Kidney epithelial cell (primary cell): ENCODE data around the gene PEX7. TPM values are rescaled to one million over a fixed set of nuclear protein-coding genes. Genes with fewer than 3 reads are reported as not detected.
"Not testable (repeated sequence)": the region's sequence is repeated elsewhere in the genome, so short reads cannot be mapped to it uniquely, and the experiment has no call there.

ENCODE experiments used
- DNase-seq: peaks from one replicate; pipeline ENCODE4 v3.0.0-alpha.2; 2010; ENCODE audit warnings: low read depth
- H3K27me3 ChIP-seq: 2 replicates; pipeline ENCODE4 v1.6.0; 2011; ENCODE audit warnings: low read length; ENCODE audit not compliant: control insufficient read depth, insufficient read depth
- H3K36me3 ChIP-seq: 2 replicates; pipeline ENCODE4 v1.5.1; 2011; ENCODE audit warnings: low read length; ENCODE audit not compliant: control insufficient read depth, insufficient read depth
- H3K4me3 ChIP-seq: 2 replicates; pipeline ENCODE4 v1.5.1; 2011; ENCODE audit warnings: low read depth, mild to moderate bottlenecking, control low read depth, low read length
- total RNA-seq: library from RNA; depleted of rRNA; stranded (reverse); fragments of >200 nt; gene quantifications from 2 replicates; pipeline ENCODE4 v1.2.3, GENCODE V29; 2015
- TF ChIP-seq, protein P1 (sequence below): IDR thresholded peaks from 2 replicates; pipeline ENCODE4 v1.5.1; 2011; ENCODE audit warnings: mild to moderate bottlenecking, moderate library complexity, low read length, control low read depth, inconsistent platforms; ENCODE audit not compliant: insufficient read depth, poor library complexity, severe bottlenecking

Gene PEX7
- total RNA-seq, 1 donor from 2014 or later = 17.8 TPM

DNA sequence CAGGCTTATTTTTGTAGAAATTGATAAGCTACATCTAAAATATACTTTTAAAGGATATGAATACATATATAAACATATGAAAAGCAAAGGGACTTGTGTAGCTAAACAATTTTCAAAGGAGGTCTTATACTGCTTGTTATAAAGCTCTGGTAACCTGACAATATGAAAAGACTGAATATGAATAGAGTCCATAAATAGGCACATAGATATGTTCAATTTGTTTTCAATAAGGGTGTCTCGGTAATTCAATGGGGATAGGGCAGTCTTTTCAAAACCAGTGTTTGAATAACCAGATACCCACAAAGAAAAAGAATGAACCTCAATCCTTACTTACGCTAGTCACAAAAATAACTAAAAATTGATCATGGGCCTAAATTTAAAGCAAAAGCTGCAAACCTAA is 20.8 kb upstream of the PEX7 start:
- no peak for DNase-seq
- Histone ChIP-seq H3K36me3 (no peaks in the 10 kb centered on the region), H3K4me3 (no peak overlapping the region), H3K27me3 (no peaks in the 10 kb centered on the region)
- TF ChIP-seq, protein P1, sequence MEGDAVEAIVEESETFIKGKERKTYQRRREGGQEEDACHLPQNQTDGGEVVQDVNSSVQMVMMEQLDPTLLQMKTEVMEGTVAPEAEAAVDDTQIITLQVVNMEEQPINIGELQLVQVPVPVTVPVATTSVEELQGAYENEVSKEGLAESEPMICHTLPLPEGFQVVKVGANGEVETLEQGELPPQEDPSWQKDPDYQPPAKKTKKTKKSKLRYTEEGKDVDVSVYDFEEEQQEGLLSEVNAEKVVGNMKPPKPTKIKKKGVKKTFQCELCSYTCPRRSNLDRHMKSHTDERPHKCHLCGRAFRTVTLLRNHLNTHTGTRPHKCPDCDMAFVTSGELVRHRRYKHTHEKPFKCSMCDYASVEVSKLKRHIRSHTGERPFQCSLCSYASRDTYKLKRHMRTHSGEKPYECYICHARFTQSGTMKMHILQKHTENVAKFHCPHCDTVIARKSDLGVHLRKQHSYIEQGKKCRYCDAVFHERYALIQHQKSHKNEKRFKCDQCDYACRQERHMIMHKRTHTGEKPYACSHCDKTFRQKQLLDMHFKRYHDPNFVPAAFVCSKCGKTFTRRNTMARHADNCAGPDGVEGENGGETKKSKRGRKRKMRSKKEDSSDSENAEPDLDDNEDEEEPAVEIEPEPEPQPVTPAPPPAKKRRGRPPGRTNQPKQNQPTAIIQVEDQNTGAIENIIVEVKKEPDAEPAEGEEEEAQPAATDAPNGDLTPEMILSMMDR = no peak

DNA sequence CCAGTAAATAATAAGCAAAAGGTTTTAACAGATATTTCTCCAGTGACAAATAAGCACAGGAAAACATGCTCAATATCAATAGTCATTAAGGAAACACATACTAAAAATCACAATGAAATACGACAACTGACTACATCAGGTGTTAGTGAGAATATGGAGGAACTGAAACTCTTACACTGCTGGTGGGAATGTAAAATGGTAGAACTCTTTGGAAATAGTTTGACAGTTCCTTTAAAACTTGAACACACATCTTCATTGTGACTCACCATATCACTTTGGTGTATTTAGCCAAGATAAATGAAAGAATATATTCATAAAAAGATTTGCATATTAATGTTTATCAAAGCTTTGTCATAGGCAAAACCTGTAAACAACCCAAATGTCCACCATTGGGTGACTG is 18.8 kb upstream of the PEX7 start:
- no peak for DNase-seq
- no peak overlapping the region for H3K4me3 ChIP-seq
- TF ChIP-seq, protein P1 = no peak
- no peaks in the 10 kb centered on the region for H3K36me3 ChIP-seq
- no peaks in the 10 kb centered on the region for H3K27me3 ChIP-seq

DNA sequence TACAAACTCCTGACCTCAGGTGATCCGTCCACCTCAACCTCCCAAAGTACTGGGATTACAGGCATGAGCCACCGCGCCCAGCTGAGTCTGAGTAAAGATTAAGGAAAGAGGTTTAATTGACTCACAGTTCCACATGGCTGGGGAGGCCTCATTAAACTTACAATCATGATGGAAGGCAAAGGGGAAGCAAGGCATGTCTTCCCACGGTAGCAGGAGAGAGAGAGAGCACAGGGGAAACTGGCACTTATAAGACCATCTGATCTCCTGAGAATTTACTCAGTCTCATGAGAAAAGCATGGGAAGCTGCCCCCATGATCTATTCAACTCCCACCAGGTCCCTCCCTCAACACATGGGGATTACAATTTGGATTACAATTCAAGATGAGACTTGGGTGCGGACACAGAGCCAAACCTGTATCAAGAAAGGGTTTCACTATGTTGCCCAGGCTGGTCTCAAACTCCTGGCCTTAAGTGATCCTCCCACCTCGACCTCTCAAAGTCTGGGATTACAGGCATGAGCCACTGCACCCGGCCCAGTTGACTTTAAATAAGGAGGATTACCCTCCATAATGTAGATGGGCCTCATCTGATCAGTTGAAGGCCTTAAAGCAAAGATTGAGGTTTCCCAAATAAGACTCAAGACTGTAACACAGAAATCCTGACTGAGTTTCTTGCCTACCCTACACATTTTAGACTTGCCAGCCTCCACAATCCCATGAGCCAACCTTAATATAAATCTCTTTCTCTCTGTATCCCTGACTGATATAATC is 13.1 kb upstream of the PEX7 start:
- Histone ChIP-seq H3K27me3 (no peaks in the 10 kb centered on the region), H3K36me3 (no peaks in the 10 kb centered on the region), H3K4me3 (no peak overlapping the region)
- DNase-seq = no peak
- TF ChIP-seq, protein P1 = no peak

- DNase-seq = no peak
Observed at GRCh38 chr6:136811272-136811671, 11.1 kb upstream of the PEX7 start.

GRCh38 chr6:136812174-136812573 is 10.2 kb upstream of the PEX7 start:
- DNase-seq = no peak
- H3K36me3 ChIP-seq = no peaks in the 10 kb centered on the region
- H3K4me3 ChIP-seq = no peak overlapping the region
- TF ChIP-seq, protein P1 = no peak
- no peaks in the 10 kb centered on the region for H3K27me3 ChIP-seq

More at GRCh38 chr6:136811272-136811671, 11.1 kb upstream of the PEX7 start:
- Histone ChIP-seq H3K27me3 (no peaks in the 10 kb centered on the region), H3K4me3 (no peak overlapping the region), H3K36me3 (no peaks in the 10 kb centered on the region)
- TF ChIP-seq, protein P1 = no peak

- H3K4me3 ChIP-seq, H3K36me3 ChIP-seq, DNase-seq, H3K27me3 ChIP-seq: not testable (repeated sequence)
Observed at GRCh38 chr6:136815608-136816007, 6.8 kb upstream of the PEX7 start.
